HepG2 (cell line): Measurements from ENCODE around the gene CXXC5. TPM values are rescaled to one million over a fixed set of nuclear protein-coding genes. Genes with fewer than 3 reads are reported as not detected.
A peak's percentile ranks its signal among the peaks of the same experiment; 100 is the strongest.

Experiments used
- ARID5B ChIP-seq: IDR thresholded peaks from 2 replicates; pipeline ENCODE4 v1.4.0; 2020; ENCODE audit warnings: mild to moderate bottlenecking, missing genetic modification reagents
- CENPBD1 ChIP-seq: sonication (generic); formaldehyde crosslinking; IDR thresholded peaks from 2 replicates; pipeline ENCODE4 v1.8.0; 2022; ENCODE audit warnings: missing genetic modification reagents, low read depth, mild to moderate bottlenecking, borderline replicate concordance
- KIAA2018 ChIP-seq: sonication (generic); formaldehyde crosslinking; IDR thresholded peaks from 2 replicates; pipeline ENCODE4 v1.5.0; 2020; ENCODE audit warnings: mild to moderate bottlenecking, missing genetic modification reagents, borderline replicate concordance
- MLXIP ChIP-seq: sonication (generic); formaldehyde crosslinking; IDR thresholded peaks from 2 replicates; pipeline ENCODE4 v1.9.0; 2021; ENCODE audit warnings: missing genetic modification reagents, borderline replicate concordance
- NR0B2 ChIP-seq: sonication (generic); formaldehyde crosslinking; IDR thresholded peaks from 2 replicates; pipeline ENCODE4 v1.4.0; 2020; ENCODE audit warnings: mild to moderate bottlenecking, missing genetic modification reagents
- POLR2G ChIP-seq: fragments of 200-400 bp; formaldehyde crosslinking; IDR thresholded peaks from 2 replicates; pipeline ENCODE4 v1.6.1; 2018; ENCODE audit warnings: mild to moderate bottlenecking, low read depth, low read length, moderate library complexity
- STAG1 ChIP-seq: sonication (generic); formaldehyde crosslinking; IDR thresholded peaks from 2 replicates; pipeline ENCODE4 v1.4.0; 2020; ENCODE audit warnings: missing genetic modification reagents
- ZC3H4 ChIP-seq: sonication (generic); formaldehyde crosslinking; IDR thresholded peaks from 2 replicates; pipeline ENCODE4 v1.4.0; 2020; ENCODE audit warnings: missing genetic modification reagents, borderline replicate concordance
- ZKSCAN8 ChIP-seq: IDR thresholded peaks from 2 replicates; pipeline ENCODE4 v1.6.1; 2016; ENCODE audit warnings: borderline replicate concordance, missing genetic modification reagents, missing compliant biosample characterization
- ZNF672 ChIP-seq: sonication (generic); formaldehyde crosslinking; IDR thresholded peaks from 2 replicates; pipeline ENCODE4 v1.8.1; 2022; ENCODE audit warnings: missing genetic modification reagents
- polyA plus RNA-seq, 8 experiments: library from polyadenylated mRNA; depleted of rRNA in 3 of 8; stranded (reverse) in 7 of 8; unstranded in 1 of 8; fragments of >200 nt; fragmentation: Illumina TruSeq in 4 of 8; extraction: Trizol in 4 of 8; gene quantifications; 2 replicates each; pipeline versions ENCODE4 v1.2.1 to v1.2.3, GENCODE V29; 2011 to 2016; ENCODE audit warnings: low read depth in 4 of 8, missing spikeins in 1 of 8, mixed read lengths in 1 of 8; ENCODE audit not compliant: insufficient read depth in 1 of 8
- total RNA-seq, 5 experiments: library from RNA; depleted of rRNA; stranded (reverse); fragments of >200 nt; fragmentation: Illumina TruSeq; extraction: Trizol; gene quantifications; 2 replicates each; pipeline ENCODE4 v1.2.3, GENCODE V29; 2016; ENCODE audit warnings: low read depth in 1 of 5

Gene CXXC5
- total and polyA plus RNA-seq, 2 of the 13 experiments (the other 11 are each of a cell fraction or from before 2014, with no cell fraction given), result 32.3 to 33.0 TPM

DNA sequence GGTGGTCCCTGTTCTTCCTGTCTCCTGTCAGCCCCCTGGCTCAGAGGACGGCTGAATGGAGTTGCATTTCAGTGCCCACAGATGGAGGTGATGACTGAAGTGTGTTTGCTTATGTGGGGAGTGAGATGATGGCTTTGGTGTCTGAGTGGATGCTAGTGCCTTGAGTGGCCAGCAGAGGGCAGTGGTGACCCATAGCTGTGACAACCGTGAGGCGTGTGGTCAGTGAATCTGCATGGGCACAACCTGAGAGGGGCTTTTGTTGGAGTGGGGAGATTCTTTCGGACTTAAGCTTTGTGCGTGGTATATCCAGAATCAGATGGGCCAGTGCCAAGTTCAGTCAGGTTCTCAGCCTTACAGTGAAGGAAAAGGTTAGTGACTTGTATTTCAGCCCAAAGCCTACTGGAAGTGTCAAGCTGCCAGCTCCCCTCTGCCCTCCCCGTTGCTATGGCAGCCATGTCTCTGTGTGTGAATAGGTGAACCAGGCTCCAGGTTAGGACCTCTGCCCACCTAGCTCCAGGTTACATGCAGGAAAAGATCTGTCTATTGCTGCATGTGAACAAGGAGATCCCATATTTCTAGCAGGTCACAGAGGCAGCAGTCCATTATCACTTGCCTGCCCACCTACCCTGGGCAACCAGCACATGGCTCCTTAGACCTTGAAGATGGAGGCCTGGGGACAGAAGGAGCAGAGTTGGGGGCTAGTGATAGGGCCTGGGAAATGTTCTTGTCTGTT lies 14.7 kb upstream of the CXXC5 start (continued):
- TF ChIP-seq KIAA2018 (CRISPR knock-in tag), result no peak
- peak; percentile 98 for TF ChIP-seq STAG1
- TF ChIP-seq ZC3H4 (CRISPR knock-in tag), result no peak
- 0 out of 2 replicates have a peak, but pooled peaks have one; percentile 20 for TF ChIP-seq ARID5B (CRISPR knock-in tag)
- no peak for TF ChIP-seq MLXIP (CRISPR knock-in tag)
- TF ChIP-seq NR0B2 (CRISPR knock-in tag), result no peak
- TF ChIP-seq CENPBD1 (CRISPR knock-in tag), result no peak
- TF ChIP-seq ZNF672, result no peak
- TF ChIP-seq POLR2G, result 0 out of 2 replicates have a peak, but pooled peaks have one; percentile 45
- TF ChIP-seq ZKSCAN8, result peak; percentile 54; the same call in 1 of the 2 replicates
